Measurements from ENCODE around the gene NOXA1. TPM values are rescaled to one million over a fixed set of nuclear protein-coding genes. Genes with fewer than 3 reads are reported as not detected.

NOXA1 gene
- total RNA-seq, 6 donors from 2014 or later: 3.3 to 34.6 (median 11.7) TPM

DNA sequence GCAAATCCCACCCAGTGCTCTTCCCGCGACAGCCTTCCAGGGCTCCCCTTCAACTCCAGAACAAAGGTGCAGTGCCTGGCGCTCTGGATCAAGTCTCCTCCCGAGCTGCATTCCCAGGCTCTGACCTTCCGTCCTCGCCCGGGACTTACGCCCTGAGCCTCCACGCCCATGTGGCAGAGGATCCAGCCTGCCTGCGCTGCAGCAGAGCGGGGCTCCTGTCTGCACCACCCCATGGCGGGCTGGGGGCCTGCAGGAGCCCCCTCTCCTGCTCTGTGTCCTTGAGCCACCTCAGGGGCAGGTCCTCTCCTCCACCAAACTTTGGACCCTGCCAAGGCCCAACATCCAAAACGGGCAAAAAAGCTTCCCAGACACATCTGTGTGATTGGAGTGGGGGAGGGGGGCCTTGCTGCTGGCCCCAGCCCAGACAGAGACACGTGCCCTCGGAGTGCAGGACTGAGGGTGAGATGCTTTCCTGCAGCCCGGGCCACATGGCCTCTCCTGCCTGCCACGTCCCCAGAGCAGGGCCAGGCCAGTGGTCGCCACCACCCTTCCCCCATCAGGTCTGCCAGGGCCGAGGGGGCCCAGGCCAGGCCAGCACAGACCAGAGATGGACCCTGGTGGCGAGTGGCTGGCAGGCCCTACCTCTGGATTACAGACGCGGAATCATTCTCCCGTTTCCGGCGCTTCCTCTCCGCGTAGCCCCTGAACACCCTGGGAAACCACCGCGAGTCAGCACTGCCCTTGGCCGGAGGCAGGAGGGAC, 31.6 kb downstream of the NOXA1 start:
- Histone ChIP-seq H3K27me3 (no peaks in the 10 kb centered on the region), H3K9me3 (no peaks in the 10 kb centered on the region), H3K4me3 (peak overlapping the region; percentile 41 to 64 (median 56)), H3K4me1 (peaks cover 21 to 44% (median 32%) of the 10 kb centered on the region in 4 donors), H3K27ac (peak overlapping the region; percentile 65 to 83 (median 76)), H3K36me3 (peaks cover 0 to 11% (median 2%) of the 10 kb centered on the region in 4 donors)
- TF ChIP-seq CTCF (IDR thresholded peaks at IDR 0.05) (peak in 1 of 6 experiments; percentile 8), EP300 (IDR thresholded peaks at IDR 0.05) (no peak), POLR2AphosphoS5 (IDR thresholded peaks at IDR 0.05) (no peak), POLR2A (IDR thresholded peaks at IDR 0.05) (no peak)
- WGBS, 2 donors: 67 to 68% methylated on average over 7 to 27 of the region's 30 CpGs
- DNase-seq: peak in 1 of 2 donors; percentile 79
- peak; percentile 1 to 4 for ATAC-seq (ENCODE audit: low FRiP score in 2 of 2)

DNA sequence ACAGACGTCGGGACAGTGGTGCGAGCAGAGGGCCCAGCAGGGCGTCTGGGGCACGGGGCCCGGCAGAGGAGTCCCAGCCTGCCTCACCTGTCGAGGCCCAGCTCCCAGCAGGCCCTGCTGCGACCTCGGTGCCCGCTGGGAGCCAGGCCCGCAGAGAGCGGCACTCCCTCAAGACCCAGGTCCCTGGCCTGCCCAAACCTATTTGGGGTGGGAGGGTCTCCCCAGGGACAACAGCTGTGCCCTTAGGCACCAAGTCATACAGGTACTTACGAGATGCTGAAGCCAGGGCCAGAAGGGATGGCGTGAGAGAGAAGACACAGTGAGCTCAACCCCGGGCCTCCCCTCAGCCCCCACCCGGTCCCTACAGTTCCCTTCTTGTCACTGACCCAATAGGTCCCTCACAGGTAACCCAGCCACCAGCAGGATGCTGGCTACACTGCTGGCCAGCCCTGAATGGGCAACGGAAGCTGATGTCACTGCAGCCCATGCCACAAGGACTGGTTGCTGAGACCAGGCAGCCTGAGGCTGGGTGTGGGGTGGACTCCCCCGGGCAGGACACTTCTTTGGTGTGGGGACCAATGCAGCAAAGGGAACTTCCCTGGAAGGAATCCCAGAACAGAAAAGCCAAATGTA, 32.3 kb downstream of the NOXA1 start:
- DNase-seq (peak in 1 of 2 donors; percentile 27), ATAC-seq (ENCODE audit: low FRiP score in 2 of 2) (no peak)
- Histone ChIP-seq H3K27ac (no peak overlapping the region), H3K36me3 (peaks cover 0 to 9% (median 0%) of the 10 kb centered on the region in 4 donors), H3K9me3 (no peaks in the 10 kb centered on the region), H3K27me3 (no peaks in the 10 kb centered on the region), H3K4me3 (no peak overlapping the region), H3K4me1 (peaks cover 25 to 47% (median 34%) of the 10 kb centered on the region in 4 donors)
- no peak for TF ChIP-seq CTCF (IDR thresholded peaks at IDR 0.05)
- TF ChIP-seq POLR2A (IDR thresholded peaks at IDR 0.05): no peak
- TF ChIP-seq POLR2AphosphoS5 (IDR thresholded peaks at IDR 0.05): no peak
- no peak for TF ChIP-seq EP300 (IDR thresholded peaks at IDR 0.05)
- WGBS, 2 donors: 80 to 88% methylated on average over 1 to 14 of the region's 18 CpGs

- no peak overlapping the region for H3K4me3 ChIP-seq
- ATAC-seq (ENCODE audit: low FRiP score in 2 of 2) (no peak), DNase-seq (peak in 1 of 2 donors; percentile 38)
- WGBS, 2 donors: 92 to 93% methylated on average over 11 to 12 of the region's 12 CpGs
- H3K27ac ChIP-seq: no peak overlapping the region
- H3K9me3 ChIP-seq: no peaks in the 10 kb centered on the region
- TF ChIP-seq POLR2A (IDR thresholded peaks at IDR 0.05): no peak
- TF ChIP-seq EP300 (IDR thresholded peaks at IDR 0.05): no peak
- TF ChIP-seq POLR2AphosphoS5 (IDR thresholded peaks at IDR 0.05): no peak
- TF ChIP-seq CTCF (IDR thresholded peaks at IDR 0.05): no peak
- H3K36me3 ChIP-seq: peaks cover 0 to 9% (median 0%) of the 10 kb centered on the region in 4 donors
- H3K27me3 ChIP-seq: no peaks in the 10 kb centered on the region
- H3K4me1 ChIP-seq: peaks cover 25 to 50% (median 34%) of the 10 kb centered on the region in 4 donors
Measured at GRCh38 chr9:137456061-137456863, 33.1 kb downstream of the NOXA1 start.

DNA sequence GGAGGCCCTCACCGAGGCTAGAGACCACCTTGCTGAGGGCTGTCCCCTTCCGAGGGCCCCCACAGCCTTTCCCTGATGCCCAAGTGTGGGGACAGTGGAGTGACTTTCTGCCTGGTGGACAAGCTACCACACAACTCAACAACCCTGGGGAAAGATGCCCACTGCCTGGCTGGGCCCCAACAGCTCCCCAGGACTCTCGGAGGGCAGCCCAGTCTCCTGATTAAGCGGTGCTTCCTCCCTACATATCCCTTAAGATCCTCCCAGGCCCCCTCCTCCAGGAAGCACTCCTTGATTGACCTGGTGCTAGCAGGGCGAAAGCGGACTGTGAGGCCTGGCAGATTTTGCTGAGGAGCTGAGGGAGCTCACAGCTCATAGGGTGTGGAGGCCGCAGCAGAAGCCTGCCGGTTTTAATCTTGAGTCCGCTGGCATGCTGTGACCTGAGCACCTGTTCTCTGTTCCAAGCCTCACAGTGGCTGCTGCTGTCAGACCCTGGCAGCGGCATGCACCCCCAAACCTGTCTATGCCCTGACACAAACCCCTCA, 33.7 kb downstream of the NOXA1 start:
- WGBS, 2 donors: 97 to 100% methylated on average over 6 to 10 of the region's 10 CpGs
- no peak for ATAC-seq (ENCODE audit: low FRiP score in 2 of 2)
- no peak overlapping the region for H3K27ac ChIP-seq

More for the DNA sequence above, 33.7 kb downstream of the NOXA1 start:
- DNase-seq: peak in 1 of 2 donors; percentile 17
- H3K4me1 ChIP-seq: peaks cover 30 to 57% (median 34%) of the 10 kb centered on the region in 4 donors
- no peaks in the 10 kb centered on the region for H3K9me3 ChIP-seq
- peaks cover 0 to 9% (median 0%) of the 10 kb centered on the region in 4 donors for H3K36me3 ChIP-seq
- H3K27me3 ChIP-seq: no peaks in the 10 kb centered on the region
- H3K4me3 ChIP-seq: no peak overlapping the region
- TF ChIP-seq EP300 (IDR thresholded peaks at IDR 0.05) (no peak), POLR2A (IDR thresholded peaks at IDR 0.05) (no peak), CTCF (IDR thresholded peaks at IDR 0.05) (no peak), POLR2AphosphoS5 (IDR thresholded peaks at IDR 0.05) (no peak)
